ENCODE data around the gene NGEF. TPM values are rescaled to one million over a fixed set of nuclear protein-coding genes. Genes with fewer than 3 reads are reported as not detected.

NGEF gene
- total RNA-seq, 1 donor from 2014 or later = 0.16 TPM

DNA sequence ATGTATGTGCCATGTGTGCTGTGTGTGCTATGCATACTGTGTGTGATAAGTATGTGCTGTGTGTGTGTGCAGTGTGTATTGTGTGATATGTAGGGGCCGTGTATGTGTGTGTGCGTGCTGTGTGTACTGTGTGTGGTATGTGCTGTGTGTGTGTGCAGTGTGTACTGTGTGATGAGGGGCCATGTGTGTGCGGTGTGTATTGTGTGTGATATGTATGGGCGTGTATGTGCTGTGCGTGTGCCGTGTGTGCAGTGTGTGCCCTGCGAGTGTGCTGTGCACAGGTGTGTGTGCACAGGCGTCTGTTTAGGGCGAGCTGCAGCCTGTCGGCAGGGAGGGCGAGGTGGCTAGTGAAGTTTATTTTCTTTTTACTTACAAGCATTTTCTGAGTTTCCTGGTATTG is 126.9 kb downstream of the NGEF start:
- TF ChIP-seq, protein P1, sequence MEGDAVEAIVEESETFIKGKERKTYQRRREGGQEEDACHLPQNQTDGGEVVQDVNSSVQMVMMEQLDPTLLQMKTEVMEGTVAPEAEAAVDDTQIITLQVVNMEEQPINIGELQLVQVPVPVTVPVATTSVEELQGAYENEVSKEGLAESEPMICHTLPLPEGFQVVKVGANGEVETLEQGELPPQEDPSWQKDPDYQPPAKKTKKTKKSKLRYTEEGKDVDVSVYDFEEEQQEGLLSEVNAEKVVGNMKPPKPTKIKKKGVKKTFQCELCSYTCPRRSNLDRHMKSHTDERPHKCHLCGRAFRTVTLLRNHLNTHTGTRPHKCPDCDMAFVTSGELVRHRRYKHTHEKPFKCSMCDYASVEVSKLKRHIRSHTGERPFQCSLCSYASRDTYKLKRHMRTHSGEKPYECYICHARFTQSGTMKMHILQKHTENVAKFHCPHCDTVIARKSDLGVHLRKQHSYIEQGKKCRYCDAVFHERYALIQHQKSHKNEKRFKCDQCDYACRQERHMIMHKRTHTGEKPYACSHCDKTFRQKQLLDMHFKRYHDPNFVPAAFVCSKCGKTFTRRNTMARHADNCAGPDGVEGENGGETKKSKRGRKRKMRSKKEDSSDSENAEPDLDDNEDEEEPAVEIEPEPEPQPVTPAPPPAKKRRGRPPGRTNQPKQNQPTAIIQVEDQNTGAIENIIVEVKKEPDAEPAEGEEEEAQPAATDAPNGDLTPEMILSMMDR (IDR thresholded peaks at IDR 0.05; ENCODE audit: borderline replicate concordance) = no peak
- peak; percentile 4 for DNase-seq
- H3K36me3 ChIP-seq = no peaks in the 10 kb centered on the region
- H3K27ac ChIP-seq (replicated peaks) = no peak overlapping the region
- H3K4me1 ChIP-seq = peaks cover 4% of the 10 kb centered on the region
- H3K4me3 ChIP-seq = no peak overlapping the region
- peaks cover 64% of the 10 kb centered on the region for H3K27me3 ChIP-seq (ENCODE audit: low read depth)
- intact Hi-C loops (cut with micrococcal nuclease) = no loop called here
- no peaks in the 10 kb centered on the region for H3K9me3 ChIP-seq (replicated peaks)

DNA sequence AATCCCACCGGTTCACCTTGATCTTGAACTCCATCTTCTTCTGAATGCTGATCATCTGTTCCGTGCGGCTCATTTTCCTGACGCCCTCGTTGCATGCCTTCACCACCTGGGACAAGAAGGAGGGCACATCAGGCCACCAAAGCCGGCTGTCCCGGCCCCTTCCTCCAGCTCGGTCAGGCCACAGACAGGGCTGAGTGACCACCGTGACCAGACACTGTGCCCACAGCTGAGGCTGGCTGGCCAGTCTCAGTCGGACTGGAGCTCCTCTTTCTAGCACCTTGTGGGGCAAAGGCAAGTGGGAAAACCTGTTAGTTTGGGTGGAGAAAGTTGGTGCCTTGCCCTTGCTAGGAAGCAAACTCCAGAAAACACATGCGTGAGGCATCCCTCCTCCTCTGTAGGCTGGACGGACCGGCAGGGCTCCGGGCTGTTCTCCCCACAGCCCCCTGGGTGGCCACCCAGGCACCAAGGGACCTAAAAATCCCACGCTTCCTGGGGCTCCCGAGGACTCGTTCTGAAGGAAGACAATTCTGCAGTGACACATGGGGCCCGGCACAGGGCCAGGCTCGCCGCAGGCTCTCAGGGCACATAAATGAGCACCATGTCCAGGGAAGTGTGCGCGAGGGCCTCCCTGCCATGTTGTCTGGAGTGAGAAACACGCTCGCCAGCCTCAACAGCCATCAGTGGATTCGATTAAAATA is 127.6 kb downstream of the NGEF start:
- TF ChIP-seq, protein P1 (IDR thresholded peaks at IDR 0.05; ENCODE audit: borderline replicate concordance) = no peak
- peak; percentile 5 for DNase-seq
- Histone ChIP-seq H3K4me3 (no peak overlapping the region), H3K27me3 (ENCODE audit: low read depth) (peaks cover 56% of the 10 kb centered on the region), H3K27ac (replicated peaks) (no peak overlapping the region), H3K36me3 (no peaks in the 10 kb centered on the region), H3K4me1 (no peaks in the 10 kb centered on the region), H3K9me3 (replicated peaks) (no peaks in the 10 kb centered on the region)
- intact Hi-C loops (cut with micrococcal nuclease) = no loop called here

DNA sequence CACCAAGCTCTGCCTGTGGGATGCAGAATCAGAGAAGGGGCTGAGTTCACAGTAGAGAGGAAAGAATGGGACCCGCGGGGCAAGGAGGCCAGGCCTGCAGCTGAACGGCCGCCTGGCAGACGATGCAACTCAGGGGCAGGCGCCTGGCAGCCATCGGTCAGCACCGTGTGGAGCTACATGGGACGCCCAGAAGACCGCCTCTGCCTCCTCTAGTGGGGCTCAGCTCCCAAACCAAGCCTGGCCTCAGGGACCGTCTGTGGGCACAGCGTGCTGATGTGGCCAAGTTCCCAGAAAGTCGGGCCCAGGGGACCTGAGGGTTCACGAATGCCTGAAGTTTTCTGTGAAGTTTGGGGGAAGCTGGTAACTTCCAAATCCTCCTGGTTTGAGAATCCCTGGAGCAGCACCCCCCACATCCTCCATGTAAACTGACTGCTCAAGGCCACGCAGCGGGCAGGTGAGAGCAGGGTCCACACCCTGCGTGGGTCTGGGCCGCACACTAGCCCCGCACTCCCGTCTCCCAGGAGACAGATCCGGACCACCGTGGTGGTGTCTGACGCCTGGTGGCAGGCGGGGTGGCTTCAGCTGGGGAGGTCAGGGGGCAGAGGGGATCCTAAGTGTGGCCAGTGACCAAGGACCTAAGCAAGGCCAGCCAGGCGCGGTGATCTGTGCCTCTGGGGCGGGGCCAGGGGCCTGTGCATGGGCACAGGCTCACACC is 128.3 kb downstream of the NGEF start:
- H3K4me1 ChIP-seq = no peaks in the 10 kb centered on the region
- DNase-seq = peak; percentile 5
- no peaks in the 10 kb centered on the region for H3K9me3 ChIP-seq (replicated peaks)
- intact Hi-C loops (cut with micrococcal nuclease) = no loop called here
- H3K27ac ChIP-seq (replicated peaks) = no peak overlapping the region
- H3K4me3 ChIP-seq = no peak overlapping the region
- H3K36me3 ChIP-seq = no peaks in the 10 kb centered on the region
- TF ChIP-seq, protein P1 (IDR thresholded peaks at IDR 0.05; ENCODE audit: borderline replicate concordance) = no peak
- peaks cover 50% of the 10 kb centered on the region for H3K27me3 ChIP-seq (ENCODE audit: low read depth)

DNA sequence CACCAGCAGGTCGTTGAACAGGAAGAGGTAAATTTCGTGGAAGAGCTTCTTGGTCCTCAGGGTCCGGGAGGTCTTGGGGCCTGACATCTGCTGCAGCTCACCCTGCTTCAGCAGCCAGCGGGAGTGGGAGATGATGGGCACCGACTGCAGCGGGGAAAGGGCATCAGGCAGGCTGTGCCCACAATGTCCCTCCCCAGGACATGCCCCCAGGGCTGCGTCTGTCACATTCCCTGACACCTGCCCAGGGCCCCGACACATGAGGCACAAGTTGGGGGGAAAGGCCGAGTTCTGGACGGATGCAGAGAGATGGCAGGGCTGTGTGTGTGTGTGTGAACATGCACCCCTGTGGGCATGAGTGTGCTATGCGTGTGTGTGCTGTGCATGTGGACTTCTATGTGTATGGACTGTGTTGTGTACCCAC is 129.0 kb downstream of the NGEF start:
- intact Hi-C loops (cut with micrococcal nuclease) = no loop called here
- peak; percentile 8 for DNase-seq
- Histone ChIP-seq H3K9me3 (replicated peaks) (no peaks in the 10 kb centered on the region), H3K4me3 (no peak overlapping the region), H3K27me3 (ENCODE audit: low read depth) (peaks cover 43% of the 10 kb centered on the region), H3K36me3 (no peaks in the 10 kb centered on the region), H3K27ac (replicated peaks) (no peak overlapping the region), H3K4me1 (no peaks in the 10 kb centered on the region)
- TF ChIP-seq, protein P1 (IDR thresholded peaks at IDR 0.05; ENCODE audit: borderline replicate concordance) = no peak

DNA sequence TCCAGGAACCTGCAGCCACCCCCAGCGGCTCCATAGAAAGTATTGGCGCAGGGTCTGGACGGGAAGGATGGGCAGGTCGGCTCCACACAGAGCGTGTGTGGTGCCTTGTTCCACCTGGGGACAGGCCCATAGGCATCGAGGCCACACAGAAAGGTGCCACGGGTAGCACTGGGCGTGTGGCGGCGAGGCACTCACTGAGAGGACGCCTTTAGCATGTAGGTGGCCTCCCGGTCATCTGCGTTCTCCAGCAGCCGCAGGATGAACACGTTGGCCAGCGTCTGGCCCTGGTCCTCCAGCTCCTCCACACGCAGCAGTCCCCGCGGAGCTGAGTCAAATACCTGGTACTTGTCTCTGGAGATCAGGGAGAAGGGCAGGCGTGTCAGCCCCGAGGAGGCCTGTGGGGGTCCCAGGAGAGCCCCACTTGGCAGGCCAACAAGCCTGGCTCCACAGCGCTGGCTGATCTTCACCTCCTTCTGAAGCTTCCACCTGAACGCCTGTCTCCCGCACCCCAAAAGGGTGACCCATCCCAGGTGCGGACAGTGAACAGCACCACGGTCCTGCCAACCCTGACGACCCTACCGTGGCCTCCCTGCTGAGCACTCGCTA is 129.8 kb downstream of the NGEF start:
- H3K27ac ChIP-seq (replicated peaks) = no peak overlapping the region
- intact Hi-C loops (cut with micrococcal nuclease) = no loop called here
- no peaks in the 10 kb centered on the region for H3K36me3 ChIP-seq
- peaks cover 43% of the 10 kb centered on the region for H3K27me3 ChIP-seq (ENCODE audit: low read depth)
- TF ChIP-seq, protein P1 (IDR thresholded peaks at IDR 0.05; ENCODE audit: borderline replicate concordance) = no peak
- H3K4me3 ChIP-seq = no peak overlapping the region
- H3K9me3 ChIP-seq (replicated peaks) = no peaks in the 10 kb centered on the region
- DNase-seq = no peak
- H3K4me1 ChIP-seq = no peaks in the 10 kb centered on the region

All from left ventricle myocardium inferior (tissue), 1 donor.